Measurements from ENCODE around the gene NLGN1.

Gene NLGN1

GRCh38 chr3:174111776-174112175 lies 714.2 kb downstream of the NLGN1 start:
- no peak for DNase-seq

GRCh38 chr3:174116421-174116820 lies 718.9 kb downstream of the NLGN1 start:
- DNase-seq: no peak

GRCh38 chr3:174120997-174121396 lies 723.5 kb downstream of the NLGN1 start:
- DNase-seq: no peak

DNA sequence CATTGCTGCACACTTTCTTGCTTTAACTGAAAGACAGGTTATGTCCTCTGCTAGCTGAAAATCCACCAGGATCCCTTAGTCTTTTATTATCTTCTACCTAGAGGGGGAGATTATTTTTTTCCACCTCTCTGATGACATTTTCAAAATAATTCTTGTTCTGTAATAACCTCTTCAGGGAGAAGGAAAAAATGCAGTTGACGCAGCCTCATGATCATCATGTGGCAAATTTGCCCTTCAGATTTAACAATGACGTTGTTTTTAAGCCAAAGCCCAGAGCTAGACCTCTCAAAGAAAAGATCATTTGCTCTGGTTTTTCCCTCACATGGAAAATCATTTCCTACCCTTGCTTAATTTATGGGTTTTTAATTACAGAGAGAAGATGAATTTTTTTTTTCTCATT lies 724.9 kb downstream of the NLGN1 start:
- DNase-seq: no peak

GRCh38 chr3:174125267-174125824 lies 727.8 kb downstream of the NLGN1 start:
- peak; percentile 49 for DNase-seq

DNA sequence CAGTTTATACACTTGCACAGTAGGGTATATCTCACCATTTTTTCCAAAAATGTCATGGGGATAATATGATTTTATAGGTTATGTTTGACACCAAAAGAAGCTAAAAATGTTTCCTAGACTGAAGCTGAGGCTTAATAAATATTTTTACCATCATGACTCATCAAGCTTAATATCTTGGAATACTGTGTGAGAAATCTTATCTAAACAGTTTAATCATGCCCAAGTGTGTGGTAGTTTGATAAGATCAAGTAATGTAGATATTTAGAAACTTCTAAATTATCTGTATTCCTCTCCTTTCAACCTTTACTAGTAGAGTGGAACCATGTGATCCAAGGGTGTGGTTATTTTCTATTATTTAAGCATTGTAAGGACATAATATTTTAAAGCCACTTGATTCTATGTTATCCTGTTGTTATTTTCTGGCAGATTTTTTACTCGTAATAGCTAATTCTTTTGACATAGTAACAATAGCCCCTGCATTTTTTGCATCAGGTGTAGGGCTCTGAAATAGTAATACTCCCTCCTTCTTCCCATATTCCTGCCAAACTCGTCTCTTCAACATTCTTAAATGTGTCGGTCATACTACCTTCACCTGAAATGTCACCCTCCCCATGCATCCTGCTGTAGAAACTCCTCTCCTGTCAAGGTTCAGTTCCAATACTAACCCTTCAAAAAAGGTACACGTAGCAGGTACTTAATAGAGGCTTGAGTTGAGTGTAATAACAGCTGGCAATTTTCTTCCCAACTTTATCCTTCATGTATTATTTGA lies 729.6 kb downstream of the NLGN1 start:
- no peak for DNase-seq

DNA sequence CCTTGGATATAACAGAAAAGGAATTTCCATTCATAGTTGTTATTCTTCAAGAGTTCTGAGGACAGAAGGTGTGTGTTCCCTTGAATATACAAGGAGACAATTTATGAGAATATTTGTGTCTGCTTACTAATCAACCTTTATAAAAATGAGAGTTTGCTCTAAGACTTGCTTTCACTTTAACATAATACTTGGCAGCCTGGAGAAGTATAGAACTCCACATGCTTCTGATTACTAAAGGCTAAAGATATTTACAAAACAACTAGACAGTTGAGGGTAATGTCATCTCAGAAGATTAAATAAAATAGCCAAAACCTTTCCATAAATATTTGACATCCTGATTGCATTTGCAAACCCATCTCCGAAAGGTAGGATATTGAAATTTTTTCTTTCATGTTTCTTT lies 734.5 kb downstream of the NLGN1 start:
- no peak for DNase-seq

DNA sequence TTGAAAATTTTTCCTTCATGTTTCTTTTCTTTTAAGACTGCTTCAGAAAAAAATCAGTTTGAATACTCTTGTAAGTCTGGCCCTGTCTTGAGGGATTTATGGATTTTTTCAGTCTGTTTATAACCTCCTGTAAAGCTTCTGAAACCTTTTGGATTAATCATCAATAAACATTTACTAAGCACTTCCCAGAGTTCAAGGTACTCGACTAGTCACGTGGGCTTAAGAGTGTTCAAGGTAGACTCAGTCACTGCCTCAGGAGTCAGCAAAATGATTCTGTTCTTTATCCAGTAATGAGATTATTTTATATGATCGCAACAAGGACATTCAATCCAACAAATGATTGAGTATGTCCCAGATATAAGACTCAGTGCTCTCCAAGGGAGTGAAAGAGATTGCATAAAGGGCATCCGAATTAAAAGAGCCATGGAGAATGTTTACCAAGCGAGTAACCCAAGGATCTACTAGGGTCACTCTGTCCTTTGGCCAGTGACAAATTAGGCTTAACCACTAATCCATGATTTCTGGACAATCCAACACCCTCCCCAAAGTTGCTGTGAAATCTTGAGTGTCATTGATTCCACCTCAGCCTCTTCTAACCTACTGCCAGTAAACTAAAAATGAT lies 735.0 kb downstream of the NLGN1 start:
- DNase-seq: no peak

DNA sequence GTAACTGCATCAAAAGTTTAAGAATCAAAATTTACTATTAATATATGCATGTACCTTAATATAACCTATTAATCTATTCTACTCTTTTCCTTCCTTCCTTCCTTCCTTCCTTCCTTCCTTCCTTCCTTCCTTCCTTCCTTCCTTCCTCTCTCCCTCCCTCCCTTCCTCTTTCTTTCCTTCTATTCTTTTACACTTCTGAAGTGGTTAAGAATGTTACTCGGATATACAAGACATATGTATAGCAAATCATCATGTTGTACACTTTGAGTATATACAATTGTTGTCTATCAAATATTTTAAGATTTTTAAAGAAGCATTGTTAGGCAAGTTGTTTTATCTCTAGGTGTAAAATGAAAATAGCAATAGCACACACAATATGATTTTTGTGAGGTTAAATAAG lies 748.5 kb downstream of the NLGN1 start:
- no peak for DNase-seq

GRCh38 chr3:174147798-174148197 lies 750.3 kb downstream of the NLGN1 start:
- no peak for DNase-seq

DNA sequence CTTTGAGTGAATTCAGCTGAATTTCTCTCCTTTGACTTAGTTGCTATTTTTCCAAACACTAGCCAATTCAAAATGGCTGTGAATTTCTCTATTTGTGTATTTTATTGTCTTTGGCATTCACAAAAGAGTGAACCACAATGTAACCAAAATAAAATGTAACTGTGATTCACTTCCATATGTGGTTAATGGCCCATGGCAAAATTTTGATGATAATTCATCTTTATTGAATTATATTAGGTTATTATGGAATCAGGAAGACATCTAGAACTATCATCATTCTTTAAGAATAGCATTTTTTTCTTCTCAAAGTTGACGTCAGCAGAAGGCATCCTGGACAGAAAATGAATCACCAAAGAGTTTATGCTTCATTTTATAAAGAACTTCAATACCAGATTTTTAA lies 756.3 kb downstream of the NLGN1 start:
- DNase-seq: no peak

GRCh38 chr3:174156200-174156599 lies 758.7 kb downstream of the NLGN1 start:
- DNase-seq: no peak

DNA sequence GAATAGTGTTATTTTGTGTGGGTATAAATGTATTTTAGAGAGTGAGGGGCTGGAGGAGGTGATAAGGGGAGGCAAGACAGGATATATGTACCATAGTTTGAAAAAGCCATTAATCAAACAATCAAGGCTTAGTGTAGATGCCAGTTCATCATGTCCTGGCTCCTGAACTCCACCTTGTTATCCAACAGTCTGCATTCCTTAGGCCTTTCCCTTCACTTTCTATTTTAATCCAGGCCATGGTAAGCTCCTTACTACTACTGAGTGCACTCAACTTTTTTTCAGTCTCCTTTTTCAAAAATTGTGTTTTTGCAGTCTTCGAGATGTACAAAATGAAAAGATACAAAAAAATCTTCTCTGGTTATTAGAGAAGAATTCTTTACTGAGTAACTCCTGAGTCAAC lies 761.1 kb downstream of the NLGN1 start:
- no peak for DNase-seq

- no peak for DNase-seq
Observed at GRCh38 chr3:174159604-174160003, 762.1 kb downstream of the NLGN1 start.

GRCh38 chr3:174162550-174162949 lies 765.0 kb downstream of the NLGN1 start:
- no peak for DNase-seq

GRCh38 chr3:174168026-174168425 lies 770.5 kb downstream of the NLGN1 start:
- DNase-seq: no peak

- DNase-seq: no peak
Observed at GRCh38 chr3:174168538-174169254, 771.2 kb downstream of the NLGN1 start.

GRCh38 chr3:174169736-174170135 lies 772.2 kb downstream of the NLGN1 start:
- no peak for DNase-seq

- DNase-seq: no peak
Observed at GRCh38 chr3:174170248-174170647, 772.7 kb downstream of the NLGN1 start.

- no peak for DNase-seq
Observed at GRCh38 chr3:174186377-174186989, 788.9 kb downstream of the NLGN1 start.

- DNase-seq: no peak
Observed at GRCh38 chr3:174191380-174191779, 793.8 kb downstream of the NLGN1 start.

DNA sequence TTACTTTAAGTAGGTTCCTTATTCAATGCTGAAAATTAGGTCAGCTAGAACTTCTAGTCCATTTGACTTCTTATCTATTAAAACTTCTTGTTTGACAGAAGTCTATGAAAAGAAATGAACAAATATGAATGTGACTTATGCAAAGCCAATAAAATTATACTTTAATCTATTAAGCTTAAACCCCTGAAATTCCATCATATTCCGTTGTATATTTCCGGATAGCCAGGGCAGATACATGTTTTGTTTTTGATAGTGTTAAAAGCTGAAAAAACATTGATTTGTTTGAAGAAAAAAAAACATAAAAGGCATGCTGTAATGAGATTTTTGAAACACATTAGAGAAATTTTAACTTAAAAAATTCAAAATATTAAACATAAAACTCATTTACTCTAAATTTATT lies 794.4 kb downstream of the NLGN1 start:
- no peak for DNase-seq

DNA sequence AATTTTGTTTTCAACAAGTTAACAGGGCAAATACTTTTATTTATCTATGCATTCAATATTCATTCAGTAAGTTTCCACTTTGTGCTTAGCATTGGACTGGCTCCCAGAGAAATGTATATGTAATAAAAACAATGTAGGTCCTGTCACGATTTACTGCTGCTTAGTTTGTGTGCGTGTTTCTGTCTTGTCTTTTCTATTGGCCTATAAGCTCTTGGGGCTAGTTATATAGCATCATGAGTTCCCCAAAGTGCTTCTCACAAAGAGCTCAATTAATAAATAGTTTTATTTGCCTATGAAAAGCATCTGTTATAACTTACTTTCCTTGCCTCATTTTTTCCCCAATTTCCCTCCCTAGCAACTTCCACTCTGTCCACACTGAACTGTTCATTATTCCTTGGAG lies 794.9 kb downstream of the NLGN1 start:
- no peak for DNase-seq

Measured in NCI-H1436 (cell line).